ENCODE results near the gene GALNT18. TPM values are rescaled to one million over a fixed set of nuclear protein-coding genes. Genes with fewer than 3 reads are reported as not detected.

The GALNT18 gene
- total RNA-seq, 1 donor from 2014 or later = 6.6 TPM

GRCh38 chr11:11568651-11569229, 53.1 kb downstream of the GALNT18 start:
- Histone ChIP-seq H3K27me3 (ENCODE audit: control insufficient read depth, insufficient read depth, low read length) (no peaks in the 10 kb centered on the region), H3K4me3 (ENCODE audit: low read depth, low read length) (no peak overlapping the region), H3K36me3 (ENCODE audit: control insufficient read depth, insufficient read depth, low read length) (no peaks in the 10 kb centered on the region)
- no peak for TF ChIP-seq CTCF (IDR thresholded peaks at IDR 0.05; ENCODE audit: insufficient read depth, low read length, poor library complexity, severe bottlenecking)
- DNase-seq (ENCODE audit: low read depth) = no peak

- peak; percentile 25 for DNase-seq (ENCODE audit: low read depth)
- no peaks in the 10 kb centered on the region for H3K27me3 ChIP-seq (ENCODE audit: control insufficient read depth, insufficient read depth, low read length)
- TF ChIP-seq CTCF (IDR thresholded peaks at IDR 0.05; ENCODE audit: insufficient read depth, low read length, poor library complexity, severe bottlenecking) = no peak
- no peak overlapping the region for H3K4me3 ChIP-seq (ENCODE audit: low read depth, low read length)
- H3K36me3 ChIP-seq (ENCODE audit: control insufficient read depth, insufficient read depth, low read length) = no peaks in the 10 kb centered on the region
Observed at GRCh38 chr11:11567936-11568650, 53.7 kb downstream of the GALNT18 start.

- H3K4me3 ChIP-seq (ENCODE audit: low read depth, low read length) = no peak overlapping the region
- DNase-seq (ENCODE audit: low read depth) = no peak
- no peak for TF ChIP-seq CTCF (IDR thresholded peaks at IDR 0.05; ENCODE audit: insufficient read depth, low read length, poor library complexity, severe bottlenecking)
- H3K27me3 ChIP-seq (ENCODE audit: control insufficient read depth, insufficient read depth, low read length) = no peaks in the 10 kb centered on the region
- no peaks in the 10 kb centered on the region for H3K36me3 ChIP-seq (ENCODE audit: control insufficient read depth, insufficient read depth, low read length)
Observed at GRCh38 chr11:11565636-11566035, 56.2 kb downstream of the GALNT18 start.

- no peak for DNase-seq (ENCODE audit: low read depth)
- H3K36me3 ChIP-seq (ENCODE audit: control insufficient read depth, insufficient read depth, low read length) = no peaks in the 10 kb centered on the region
- no peak overlapping the region for H3K4me3 ChIP-seq (ENCODE audit: low read depth, low read length)
- no peaks in the 10 kb centered on the region for H3K27me3 ChIP-seq (ENCODE audit: control insufficient read depth, insufficient read depth, low read length)
- no peak for TF ChIP-seq CTCF (IDR thresholded peaks at IDR 0.05; ENCODE audit: insufficient read depth, low read length, poor library complexity, severe bottlenecking)
Observed at GRCh38 chr11:11563200-11563975, 58.4 kb downstream of the GALNT18 start.

GRCh38 chr11:11561991-11562390, 59.8 kb downstream of the GALNT18 start:
- no peaks in the 10 kb centered on the region for H3K27me3 ChIP-seq (ENCODE audit: control insufficient read depth, insufficient read depth, low read length)
- no peak for TF ChIP-seq CTCF (IDR thresholded peaks at IDR 0.05; ENCODE audit: insufficient read depth, low read length, poor library complexity, severe bottlenecking)
- DNase-seq (ENCODE audit: low read depth) = no peak
- no peak overlapping the region for H3K4me3 ChIP-seq (ENCODE audit: low read depth, low read length)
- no peaks in the 10 kb centered on the region for H3K36me3 ChIP-seq (ENCODE audit: control insufficient read depth, insufficient read depth, low read length)
